Stimulated activated CD4-positive, alpha-beta T cell treated with anti-CD3 and anti-CD28 coated beads, Interleukin-1b, Interleukin-23, amount 100 ng/mL, for 24 hours (primary cell): ENCODE measurements around the gene RBM6.
"Not testable (repeated sequence)": the region's sequence is repeated elsewhere in the genome, so short reads cannot be mapped to it uniquely, and the experiment has no call there.

Experiments used
- DNase-seq, 4 experiments: peaks; one replicate each; pipeline ENCODE4 v3.0.0-alpha.2; 2020; ENCODE audit warnings: low read depth in 4 of 4, low spot score in 1 of 4

Gene RBM6

DNA sequence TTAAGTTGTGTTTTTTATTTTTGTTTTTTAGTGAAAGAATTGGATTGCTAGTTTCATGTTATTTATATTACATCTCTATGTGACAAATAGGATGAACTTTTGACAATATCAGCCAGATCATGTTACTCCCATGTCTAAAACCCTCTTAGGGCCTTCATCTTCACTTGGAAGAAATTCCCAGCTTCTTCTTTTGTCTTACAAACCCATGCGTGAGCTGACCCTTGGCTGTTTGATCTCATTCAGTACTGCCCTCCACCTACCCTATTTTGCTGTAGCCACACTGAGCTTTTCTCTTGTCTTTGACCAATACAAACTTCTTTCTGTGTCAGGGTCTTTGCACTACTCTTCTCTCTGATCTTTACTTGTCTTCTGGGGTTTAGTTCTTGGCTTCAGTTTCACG lies 37.0 kb downstream of the RBM6 start:
- DNase-seq, result no peak

GRCh38 chr3:49984394-49984793 lies 44.4 kb downstream of the RBM6 start:
- no peak for DNase-seq

DNA sequence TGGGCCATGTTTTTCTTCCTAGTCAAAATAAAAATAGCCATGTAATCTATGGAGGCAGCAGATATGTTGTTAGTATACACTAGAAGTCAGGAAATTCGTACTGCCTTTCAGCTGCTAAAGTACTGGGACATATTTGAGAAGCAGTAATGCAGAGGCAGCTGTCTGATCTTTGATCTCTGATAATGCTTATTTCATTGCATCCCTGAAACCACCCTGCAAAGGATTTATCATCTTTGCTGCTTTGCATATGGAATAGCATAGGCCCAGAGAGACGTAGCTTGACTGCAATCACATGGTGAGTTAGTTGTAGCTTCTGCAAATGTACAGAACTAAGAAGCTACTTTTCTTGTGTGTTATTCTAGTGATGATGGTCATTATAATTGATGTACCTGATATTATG lies 52.4 kb downstream of the RBM6 start:
- DNase-seq, result no peak

GRCh38 chr3:49994476-49994875 lies 54.5 kb downstream of the RBM6 start:
- no peak for DNase-seq

DNA sequence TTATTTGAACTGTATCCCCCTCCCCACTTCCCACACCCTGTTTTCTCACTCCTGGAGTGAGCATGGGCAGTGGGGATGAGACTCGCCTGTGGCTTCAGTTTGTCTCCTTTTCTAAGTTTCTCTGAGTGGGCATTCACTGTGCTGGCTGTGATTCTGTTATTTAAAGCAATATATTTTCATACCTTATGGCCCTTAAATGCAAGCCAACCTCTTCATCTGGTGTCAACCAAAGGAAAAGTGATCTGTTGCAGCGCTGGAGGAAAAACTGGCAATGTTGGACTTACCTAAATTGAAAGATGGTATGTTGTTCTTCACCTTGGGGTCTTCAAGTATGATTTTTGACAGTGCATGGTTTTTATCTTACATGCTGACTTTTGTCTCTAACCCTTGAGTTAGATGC lies 56.1 kb downstream of the RBM6 start:
- DNase-seq, result no peak

GRCh38 chr3:49997862-49998261 lies 57.9 kb downstream of the RBM6 start:
- DNase-seq, result no peak

DNA sequence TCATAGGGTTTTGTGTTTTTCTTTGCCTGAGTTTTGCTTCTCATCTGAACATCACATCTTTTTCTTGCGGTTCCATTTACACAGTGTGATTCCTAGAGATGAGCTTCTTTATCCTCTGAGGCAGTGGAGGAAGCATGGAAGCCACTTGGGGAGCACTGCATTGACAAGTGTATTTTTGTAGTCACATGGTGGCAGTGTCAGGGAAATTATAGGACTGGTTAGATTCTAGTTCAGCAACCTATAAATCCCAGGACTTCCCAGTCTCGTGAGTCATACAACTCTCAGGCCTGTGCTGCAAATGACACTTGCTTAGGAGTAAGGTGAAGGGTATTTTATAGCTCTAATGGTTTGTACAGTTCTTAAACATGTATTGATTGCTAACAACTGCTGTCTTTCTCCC lies 58.4 kb downstream of the RBM6 start:
- no peak for DNase-seq

GRCh38 chr3:50001511-50001910 lies 61.6 kb downstream of the RBM6 start:
- no peak for DNase-seq

- no peak for DNase-seq
Measured at GRCh38 chr3:50003216-50003615, 63.3 kb downstream of the RBM6 start.

- no peak for DNase-seq
Measured at GRCh38 chr3:50003824-50004223, 63.9 kb downstream of the RBM6 start.

DNA sequence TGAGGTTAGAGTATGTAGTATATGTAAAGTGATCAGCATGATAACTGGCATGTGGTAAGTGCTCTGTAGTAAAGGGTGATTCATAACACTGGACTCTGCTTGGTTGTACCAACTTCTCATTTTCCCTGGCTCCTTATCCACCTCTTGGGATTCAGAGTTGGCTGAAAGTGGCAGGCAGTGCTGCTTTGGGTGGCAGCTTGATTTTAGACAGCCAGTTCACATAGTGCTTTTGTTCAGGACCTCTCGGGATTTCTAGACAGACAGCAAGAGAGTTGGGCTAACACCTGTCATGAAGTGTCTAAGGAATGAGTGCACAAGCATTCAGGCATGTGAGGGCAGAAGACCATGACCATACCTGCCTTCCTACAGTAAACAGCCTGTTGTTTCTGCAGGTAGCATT lies 69.0 kb downstream of the RBM6 start:
- no peak for DNase-seq

GRCh38 chr3:50010959-50011358 lies 71.0 kb downstream of the RBM6 start:
- DNase-seq, result no peak

GRCh38 chr3:50015918-50016317 lies 76.0 kb downstream of the RBM6 start:
- no peak for DNase-seq

GRCh38 chr3:50028346-50028745 lies 88.4 kb downstream of the RBM6 start:
- no peak for DNase-seq

DNA sequence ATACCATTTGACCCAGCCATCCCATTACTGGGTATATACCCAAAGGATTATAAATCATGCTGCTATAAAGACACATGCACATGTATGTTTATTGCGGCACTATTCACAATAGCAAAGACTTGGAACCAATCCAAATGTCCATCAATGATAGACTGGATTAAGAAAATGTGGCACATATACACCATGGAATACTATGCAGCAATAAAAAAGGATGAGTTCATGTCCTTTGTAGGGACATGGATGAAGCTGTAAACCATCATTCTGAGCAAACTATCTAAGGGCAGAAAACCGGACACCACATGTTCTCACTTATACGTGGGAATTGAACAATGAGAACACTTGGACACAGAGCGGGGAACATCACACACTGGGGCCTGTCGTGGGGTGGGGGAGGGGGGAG lies 91.3 kb downstream of the RBM6 start:
- DNase-seq, result not testable (repeated sequence)

GRCh38 chr3:50044976-50045375 lies 105.0 kb downstream of the RBM6 start:
- no peak for DNase-seq

GRCh38 chr3:50047426-50047825 lies 107.5 kb downstream of the RBM6 start:
- no peak for DNase-seq

DNA sequence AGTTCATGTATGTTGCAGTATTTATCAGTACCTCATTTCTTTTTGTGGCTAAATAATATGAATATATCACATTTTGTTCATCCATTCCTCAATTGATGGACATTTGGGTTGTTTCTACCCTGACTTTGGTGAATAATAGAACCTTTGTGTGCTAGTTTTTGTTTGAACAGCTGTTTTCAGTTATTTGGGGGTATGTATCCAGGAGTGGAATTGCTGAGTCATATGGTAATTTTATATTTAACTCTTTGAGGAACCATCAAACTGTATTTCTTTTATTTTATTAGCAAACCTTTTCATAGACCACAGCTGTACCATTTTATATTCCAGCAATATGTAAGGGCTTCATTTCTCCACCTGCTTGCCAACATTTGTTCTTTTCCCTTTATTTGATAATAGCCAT lies 110.4 kb downstream of the RBM6 start:
- no peak for DNase-seq

GRCh38 chr3:50057756-50058155 lies 117.8 kb downstream of the RBM6 start:
- DNase-seq, result no peak

GRCh38 chr3:50068134-50068533 lies 128.2 kb downstream of the RBM6 start:
- no peak for DNase-seq

GRCh38 chr3:50078091-50078490 lies 138.1 kb downstream of the RBM6 start:
- no peak for DNase-seq

DNA sequence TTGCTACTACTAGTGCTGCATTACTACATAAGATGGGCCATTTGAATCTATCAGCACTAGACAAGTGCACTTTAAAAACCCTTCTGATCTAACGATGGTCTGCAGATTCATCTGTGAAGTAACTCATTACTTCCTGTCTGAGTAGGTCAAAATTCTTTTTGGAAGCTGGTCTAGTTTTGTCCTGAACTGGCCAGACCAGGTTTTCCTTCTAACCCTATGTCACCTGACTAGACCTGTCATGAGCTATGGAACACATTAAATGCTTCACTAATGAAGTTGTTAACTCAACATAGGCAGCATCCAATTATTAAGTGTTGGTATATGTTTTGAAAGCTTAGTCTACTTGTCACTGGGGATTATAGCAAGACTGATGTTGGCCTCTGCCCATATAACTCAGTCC lies 138.7 kb downstream of the RBM6 start:
- DNase-seq, result no peak

GRCh38 chr3:50084951-50085350 lies 145.0 kb downstream of the RBM6 start:
- DNase-seq, result not testable (repeated sequence)
